GM12801 (cell line): ENCODE results near the gene OR13H1.

ENCODE experiments used
- TF ChIP-seq, protein P1 (sequence below): IDR thresholded peaks from one replicate; pipeline ENCODE4 v1.5.1; 2011; ENCODE audit warnings: control low read depth; ENCODE audit not compliant: insufficient read length; ENCODE audit errors: extremely low read depth

The OR13H1 gene

GRCh38 chrX:131565909-131566308 is 22.0 kb downstream of the OR13H1 start:
- TF ChIP-seq, protein P1, sequence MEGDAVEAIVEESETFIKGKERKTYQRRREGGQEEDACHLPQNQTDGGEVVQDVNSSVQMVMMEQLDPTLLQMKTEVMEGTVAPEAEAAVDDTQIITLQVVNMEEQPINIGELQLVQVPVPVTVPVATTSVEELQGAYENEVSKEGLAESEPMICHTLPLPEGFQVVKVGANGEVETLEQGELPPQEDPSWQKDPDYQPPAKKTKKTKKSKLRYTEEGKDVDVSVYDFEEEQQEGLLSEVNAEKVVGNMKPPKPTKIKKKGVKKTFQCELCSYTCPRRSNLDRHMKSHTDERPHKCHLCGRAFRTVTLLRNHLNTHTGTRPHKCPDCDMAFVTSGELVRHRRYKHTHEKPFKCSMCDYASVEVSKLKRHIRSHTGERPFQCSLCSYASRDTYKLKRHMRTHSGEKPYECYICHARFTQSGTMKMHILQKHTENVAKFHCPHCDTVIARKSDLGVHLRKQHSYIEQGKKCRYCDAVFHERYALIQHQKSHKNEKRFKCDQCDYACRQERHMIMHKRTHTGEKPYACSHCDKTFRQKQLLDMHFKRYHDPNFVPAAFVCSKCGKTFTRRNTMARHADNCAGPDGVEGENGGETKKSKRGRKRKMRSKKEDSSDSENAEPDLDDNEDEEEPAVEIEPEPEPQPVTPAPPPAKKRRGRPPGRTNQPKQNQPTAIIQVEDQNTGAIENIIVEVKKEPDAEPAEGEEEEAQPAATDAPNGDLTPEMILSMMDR = no peak

GRCh38 chrX:131571348-131571747 is 27.5 kb downstream of the OR13H1 start:
- TF ChIP-seq, protein P1 = no peak

DNA sequence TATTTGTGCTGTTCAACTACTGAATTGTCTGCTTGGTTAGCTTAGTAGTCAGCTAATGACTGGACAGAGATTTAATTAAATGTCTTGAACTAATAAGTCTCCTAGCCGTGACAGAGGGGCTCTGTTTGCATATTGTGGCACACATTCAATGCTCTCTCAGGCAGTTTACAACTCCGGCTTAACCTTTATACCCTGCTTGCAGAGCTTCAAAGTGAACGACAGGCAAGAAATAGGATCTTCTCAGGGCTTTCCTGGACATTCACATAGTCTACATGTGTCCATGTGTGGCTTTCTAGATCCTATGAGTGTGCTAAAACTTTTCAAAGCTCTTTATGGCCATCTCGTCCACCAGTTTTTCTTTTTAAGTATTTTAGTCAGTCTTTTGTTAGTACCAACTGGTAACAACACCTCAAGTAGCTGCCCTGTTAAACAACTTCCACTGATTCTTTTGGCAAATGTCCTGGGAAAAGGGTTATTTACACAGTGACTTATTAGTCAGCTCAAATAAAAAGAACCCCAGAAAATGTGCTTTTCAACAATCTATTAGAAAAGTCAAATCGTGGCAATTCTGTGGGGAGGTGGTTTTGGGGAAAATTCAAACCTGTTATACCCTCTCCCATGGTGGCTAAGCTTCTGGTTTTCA is 28.6 kb downstream of the OR13H1 start:
- TF ChIP-seq, protein P1 = no peak

- TF ChIP-seq, protein P1 = no peak
Measured at GRCh38 chrX:131577413-131577812, 33.5 kb downstream of the OR13H1 start.

DNA sequence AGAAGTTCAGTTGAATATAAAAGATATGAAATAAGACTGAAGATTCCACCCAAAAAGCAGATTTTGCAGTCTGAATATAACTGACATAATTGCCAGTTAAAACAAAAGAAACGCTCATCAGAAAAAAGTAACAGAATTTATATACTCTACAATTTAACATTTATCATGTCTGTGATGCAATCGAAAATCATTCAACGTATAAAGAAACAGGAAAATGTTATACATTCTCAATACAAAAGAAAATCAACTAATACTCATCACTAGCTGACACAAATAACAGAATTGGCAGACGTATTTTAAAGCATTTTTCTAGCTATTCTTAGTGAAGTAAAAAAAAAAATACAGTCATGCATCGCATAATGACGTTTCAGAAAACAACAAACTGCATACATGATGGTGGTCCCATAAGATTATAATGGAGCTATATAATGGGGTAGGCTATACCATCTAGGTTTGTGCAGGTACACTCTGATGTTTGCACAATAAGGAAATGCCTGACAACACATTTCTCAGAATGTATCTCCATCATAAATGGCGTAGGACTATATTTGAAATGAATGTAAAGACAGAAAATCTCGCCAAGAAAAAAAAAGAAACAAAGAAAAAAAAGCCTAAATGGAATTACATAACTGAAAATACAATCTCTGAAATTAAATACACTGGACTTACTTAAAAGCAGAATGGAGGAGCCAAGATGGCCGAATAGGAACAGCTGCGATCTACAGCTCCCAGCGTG is 34.3 kb downstream of the OR13H1 start:
- TF ChIP-seq, protein P1 = no peak

GRCh38 chrX:131588995-131589394 is 45.1 kb downstream of the OR13H1 start:
- TF ChIP-seq, protein P1 = no peak
